Keratinocyte (primary cell): ENCODE measurements around the gene ARHGAP22.

Experiments used
- EZH2 ChIP-seq: IDR thresholded peaks from one replicate; pipeline ENCODE4 v1.6.1; 2012; ENCODE audit warnings: inconsistent platforms, mild to moderate bottlenecking, low read length, moderate library complexity
- TF ChIP-seq, protein P1 (sequence below), 3 experiments: IDR thresholded peaks in 1 of 3; conservative IDR thresholded peaks in 1 of 3; optimal IDR thresholded peaks in 1 of 3; 2 replicates in 2 of 3; 3 replicates in 1 of 3; pipeline versions ENCODE3 to v1.5.1; 2011; ENCODE audit warnings: low read length in 3 of 3, mild to moderate bottlenecking in 3 of 3, moderate library complexity in 2 of 3, control low read depth in 1 of 3, inconsistent platforms in 1 of 3; ENCODE audit not compliant: insufficient read depth in 2 of 3; ENCODE audit errors: extremely low read depth in 1 of 3

- no peak for TF ChIP-seq EZH2
- TF ChIP-seq, protein P1, sequence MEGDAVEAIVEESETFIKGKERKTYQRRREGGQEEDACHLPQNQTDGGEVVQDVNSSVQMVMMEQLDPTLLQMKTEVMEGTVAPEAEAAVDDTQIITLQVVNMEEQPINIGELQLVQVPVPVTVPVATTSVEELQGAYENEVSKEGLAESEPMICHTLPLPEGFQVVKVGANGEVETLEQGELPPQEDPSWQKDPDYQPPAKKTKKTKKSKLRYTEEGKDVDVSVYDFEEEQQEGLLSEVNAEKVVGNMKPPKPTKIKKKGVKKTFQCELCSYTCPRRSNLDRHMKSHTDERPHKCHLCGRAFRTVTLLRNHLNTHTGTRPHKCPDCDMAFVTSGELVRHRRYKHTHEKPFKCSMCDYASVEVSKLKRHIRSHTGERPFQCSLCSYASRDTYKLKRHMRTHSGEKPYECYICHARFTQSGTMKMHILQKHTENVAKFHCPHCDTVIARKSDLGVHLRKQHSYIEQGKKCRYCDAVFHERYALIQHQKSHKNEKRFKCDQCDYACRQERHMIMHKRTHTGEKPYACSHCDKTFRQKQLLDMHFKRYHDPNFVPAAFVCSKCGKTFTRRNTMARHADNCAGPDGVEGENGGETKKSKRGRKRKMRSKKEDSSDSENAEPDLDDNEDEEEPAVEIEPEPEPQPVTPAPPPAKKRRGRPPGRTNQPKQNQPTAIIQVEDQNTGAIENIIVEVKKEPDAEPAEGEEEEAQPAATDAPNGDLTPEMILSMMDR (optimal IDR thresholded peaks at IDR 0.05 in 1 of 3, IDR thresholded peaks at IDR 0.05 in 1 of 3, conservative IDR thresholded peaks at IDR 0.05 in 1 of 3; ENCODE audit: extremely low read depth in 1 of 3, insufficient read depth in 2 of 3, low read length in 3 of 3): no peak
Observed at GRCh38 chr10:48612236-48612943, 7.5 kb upstream of the ARHGAP22 start.
